OCI-LY3 (cell line): ENCODE results near the gene GRIA3.

Experiments
- H2AFZ ChIP-seq: fragments of 200-600, 300-600 bp; shearing (Covaris generic); 2 replicates; pipeline ENCODE4 v1.6.0; 2014; ENCODE audit warnings: antibody characterized with exemption, low read depth, low read length
- H3K27ac ChIP-seq: fragments of 200-600, 300-600 bp; sonication (generic); 2 replicates; pipeline ENCODE4 v1.5.1; 2014; ENCODE audit warnings: mild to moderate bottlenecking, low read length, moderate library complexity, mixed read lengths
- H3K27me3 ChIP-seq: fragments of 200-600, 300-600 bp; sonication (generic); 2 replicates; pipeline ENCODE4 v1.6.1; 2014; ENCODE audit warnings: low read depth, low read length, mixed read lengths
- H3K36me3 ChIP-seq: fragments of 200-600, 300-600 bp; sonication (generic); replicated peaks from 2 replicates; pipeline ENCODE3; 2014; ENCODE audit warnings: low read depth, low read length, mixed read lengths
- H3K4me1 ChIP-seq: fragments of 300-600, 200-600 bp; sonication (generic); 2 replicates; pipeline ENCODE4 v1.6.1; 2014; ENCODE audit warnings: low read length, mixed read lengths
- H3K4me2 ChIP-seq: fragments of 200-600, 300-600 bp; sonication (generic); 2 replicates; pipeline ENCODE4 v1.6.1; 2014; ENCODE audit warnings: low read length, mixed read lengths
- H3K4me3 ChIP-seq: fragments of 300-600, 200-600 bp; sonication (generic); 2 replicates; pipeline ENCODE4 v1.5.1; 2014; ENCODE audit warnings: antibody characterized with exemption, mild to moderate bottlenecking, low read length, moderate library complexity
- H3K79me2 ChIP-seq: fragments of 300-600, 200-600 bp; shearing (Covaris generic); 2 replicates; pipeline ENCODE4 v1.6.1; 2014; ENCODE audit warnings: mild to moderate bottlenecking, low read length, mixed read lengths
- H3K9ac ChIP-seq: fragments of 300-600, 200-600 bp; shearing (Covaris generic); 2 replicates; pipeline ENCODE4 v1.6.0; 2014; ENCODE audit warnings: mild to moderate bottlenecking, low read length, moderate library complexity
- H3K9me3 ChIP-seq: fragments of 200-600, 300-600 bp; shearing (Covaris generic); 2 replicates; pipeline ENCODE4 v1.6.1; 2014; ENCODE audit warnings: low read length, mixed read lengths; ENCODE audit not compliant: insufficient read depth
- H4K20me1 ChIP-seq: fragments of 200-600, 300-600 bp; sonication (generic); 2 replicates; pipeline ENCODE4 v1.6.1; 2016; ENCODE audit warnings: low read length, mixed read lengths; ENCODE audit not compliant: insufficient read depth
- EZH2phosphoT487 ChIP-seq: fragments of 200-600 bp; shearing (Covaris generic); IDR thresholded peaks from 2 replicates; pipeline ENCODE4 v1.6.1; 2018; ENCODE audit warnings: antibody characterized with exemption, mixed run types, low read depth
- TF ChIP-seq, protein P1 (sequence below): fragments of 200-600, 300-600 bp; sonication (generic); IDR thresholded peaks from 2 replicates; pipeline ENCODE4 v1.5.1; 2014; ENCODE audit warnings: antibody characterized with exemption, low read length, low read depth

GRIA3 gene

GRCh38 chrX:123442764-123443163, 258.7 kb downstream of the GRIA3 start:
- Histone ChIP-seq H3K4me2 (no peak overlapping the region), H3K4me1 (no peaks in the 10 kb centered on the region), H3K79me2 (no peaks in the 10 kb centered on the region), H3K9ac (no peak overlapping the region), H3K27me3 (no peaks in the 10 kb centered on the region), H4K20me1 (no peaks in the 10 kb centered on the region), H3K4me3 (no peak overlapping the region), H3K36me3 (no peaks in the 10 kb centered on the region), H3K9me3 (no peaks in the 10 kb centered on the region), H2AFZ (no peak overlapping the region), H3K27ac (no peak overlapping the region)
- TF ChIP-seq EZH2phosphoT487 = no peak
- TF ChIP-seq, protein P1, sequence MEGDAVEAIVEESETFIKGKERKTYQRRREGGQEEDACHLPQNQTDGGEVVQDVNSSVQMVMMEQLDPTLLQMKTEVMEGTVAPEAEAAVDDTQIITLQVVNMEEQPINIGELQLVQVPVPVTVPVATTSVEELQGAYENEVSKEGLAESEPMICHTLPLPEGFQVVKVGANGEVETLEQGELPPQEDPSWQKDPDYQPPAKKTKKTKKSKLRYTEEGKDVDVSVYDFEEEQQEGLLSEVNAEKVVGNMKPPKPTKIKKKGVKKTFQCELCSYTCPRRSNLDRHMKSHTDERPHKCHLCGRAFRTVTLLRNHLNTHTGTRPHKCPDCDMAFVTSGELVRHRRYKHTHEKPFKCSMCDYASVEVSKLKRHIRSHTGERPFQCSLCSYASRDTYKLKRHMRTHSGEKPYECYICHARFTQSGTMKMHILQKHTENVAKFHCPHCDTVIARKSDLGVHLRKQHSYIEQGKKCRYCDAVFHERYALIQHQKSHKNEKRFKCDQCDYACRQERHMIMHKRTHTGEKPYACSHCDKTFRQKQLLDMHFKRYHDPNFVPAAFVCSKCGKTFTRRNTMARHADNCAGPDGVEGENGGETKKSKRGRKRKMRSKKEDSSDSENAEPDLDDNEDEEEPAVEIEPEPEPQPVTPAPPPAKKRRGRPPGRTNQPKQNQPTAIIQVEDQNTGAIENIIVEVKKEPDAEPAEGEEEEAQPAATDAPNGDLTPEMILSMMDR = no peak

DNA sequence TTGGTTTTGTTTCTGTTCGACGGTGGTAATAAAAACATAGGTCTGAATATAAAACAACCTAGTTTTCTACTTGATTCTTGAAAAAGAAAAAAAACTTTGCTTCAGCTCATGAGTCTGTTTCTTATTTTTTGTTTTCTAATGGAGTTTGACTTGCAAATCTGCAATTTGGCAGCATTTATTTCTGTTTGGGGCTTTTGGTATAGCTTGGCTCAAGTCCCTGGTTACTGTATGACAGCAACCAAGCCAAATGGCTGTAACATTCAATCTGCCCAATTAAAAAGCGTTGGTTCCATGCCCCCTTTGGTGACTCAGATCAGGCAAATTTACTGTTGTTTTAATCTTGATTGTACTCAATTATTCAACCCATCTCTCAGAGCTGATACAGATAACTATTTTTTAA, 263.4 kb downstream of the GRIA3 start:
- no peaks in the 10 kb centered on the region for H3K36me3 ChIP-seq
- TF ChIP-seq, protein P1 = no peak
- TF ChIP-seq EZH2phosphoT487 = no peak
- H4K20me1 ChIP-seq = no peaks in the 10 kb centered on the region
- H3K4me3 ChIP-seq = no peak overlapping the region
- no peaks in the 10 kb centered on the region for H3K79me2 ChIP-seq
- H3K9ac ChIP-seq = no peak overlapping the region
- H2AFZ ChIP-seq = 0 out of 2 replicates have a peak overlapping the region, but pooled peaks have one; percentile 33
- no peak overlapping the region for H3K27ac ChIP-seq
- H3K9me3 ChIP-seq = no peaks in the 10 kb centered on the region
- H3K4me2 ChIP-seq = no peak overlapping the region
- no peaks in the 10 kb centered on the region; the same call in 1 of the 2 replicates for H3K4me1 ChIP-seq
- no peaks in the 10 kb centered on the region for H3K27me3 ChIP-seq

GRCh38 chrX:123449335-123449734, 265.3 kb downstream of the GRIA3 start:
- H3K9ac ChIP-seq = no peak overlapping the region
- no peak for TF ChIP-seq EZH2phosphoT487
- TF ChIP-seq, protein P1 = no peak
- no peak overlapping the region for H3K4me3 ChIP-seq

GRCh38 chrX:123450222-123450621, 266.1 kb downstream of the GRIA3 start:
- Histone ChIP-seq H3K79me2 (no peaks in the 10 kb centered on the region), H3K9ac (no peak overlapping the region), H3K4me1 (peaks cover 17% of the 10 kb centered on the region), H3K4me2 (no peak overlapping the region), H2AFZ (no peak overlapping the region), H3K36me3 (no peaks in the 10 kb centered on the region), H3K4me3 (no peak overlapping the region), H3K9me3 (no peaks in the 10 kb centered on the region), H3K27ac (no peak overlapping the region), H4K20me1 (no peaks in the 10 kb centered on the region), H3K27me3 (no peaks in the 10 kb centered on the region)
- TF ChIP-seq, protein P1 = peak; percentile 73
- TF ChIP-seq EZH2phosphoT487 = no peak

More at GRCh38 chrX:123449335-123449734, 265.3 kb downstream of the GRIA3 start:
- Histone ChIP-seq H3K9me3 (no peaks in the 10 kb centered on the region), H3K4me1 (peaks cover 8% of the 10 kb centered on the region), H3K27ac (no peak overlapping the region), H4K20me1 (no peaks in the 10 kb centered on the region), H2AFZ (no peak overlapping the region), H3K27me3 (no peaks in the 10 kb centered on the region), H3K4me2 (no peak overlapping the region), H3K79me2 (no peaks in the 10 kb centered on the region), H3K36me3 (no peaks in the 10 kb centered on the region)
